ENCODE data around the gene FGFRL1.

Gene FGFRL1

DNA sequence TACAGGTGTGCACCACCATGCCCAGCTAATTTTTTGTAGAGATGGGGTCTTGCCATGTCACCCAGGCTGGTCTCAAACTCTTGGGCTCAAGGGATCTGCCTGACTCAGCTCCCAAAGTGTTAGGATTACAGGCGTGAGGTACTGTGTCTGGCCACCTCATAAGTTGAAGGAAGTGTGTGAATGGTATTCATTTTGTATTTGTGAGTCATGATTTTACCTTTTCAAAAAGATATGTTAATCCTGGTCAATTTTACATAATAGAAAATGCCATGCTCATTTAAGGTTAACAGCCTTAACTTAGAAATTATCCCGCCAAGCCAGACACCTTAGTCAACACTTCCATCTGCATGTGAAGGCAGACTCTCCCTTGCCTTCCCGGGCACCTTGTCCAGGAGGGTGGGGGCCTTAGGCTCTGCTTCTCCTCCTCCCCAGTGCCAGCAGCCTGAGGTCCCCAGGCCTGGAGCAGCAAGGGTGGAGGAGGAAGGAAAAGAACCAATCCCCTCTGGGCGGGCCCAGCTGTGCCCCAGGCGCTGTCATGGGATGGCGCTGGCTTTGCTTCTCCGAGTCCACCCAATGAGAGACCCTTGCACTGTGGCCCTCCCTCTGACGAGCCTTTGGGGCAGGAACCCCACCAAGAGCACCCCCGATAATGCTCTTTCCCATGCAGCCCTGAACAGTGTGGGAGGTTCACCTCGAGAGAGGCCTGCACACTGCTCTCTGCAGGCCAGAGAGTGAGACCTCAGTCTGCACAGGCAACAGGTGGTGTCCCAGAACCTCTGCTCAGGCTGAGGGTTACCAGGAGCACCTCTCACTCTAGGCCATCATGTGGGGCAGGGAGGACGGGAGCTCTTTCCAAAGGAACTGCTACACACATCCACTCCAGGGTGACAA, 64.6 kb downstream of the FGFRL1 start:
- no peak for DNase-seq (ENCODE audit: low spot score)

Measured in Ammon's horn (tissue), 1 donor.